GM18907 (cell line): Measurements from ENCODE around the gene NFU1.

ENCODE experiments used
- ATAC-seq: cut with Tn5 transposase; IDR thresholded peaks from one replicate; pipeline ENCODE4 v1.9.1; 2021; ENCODE audit warnings: mild to moderate bottlenecking, moderate library complexity; ENCODE audit not compliant: unreplicated experiment

NFU1 gene

DNA sequence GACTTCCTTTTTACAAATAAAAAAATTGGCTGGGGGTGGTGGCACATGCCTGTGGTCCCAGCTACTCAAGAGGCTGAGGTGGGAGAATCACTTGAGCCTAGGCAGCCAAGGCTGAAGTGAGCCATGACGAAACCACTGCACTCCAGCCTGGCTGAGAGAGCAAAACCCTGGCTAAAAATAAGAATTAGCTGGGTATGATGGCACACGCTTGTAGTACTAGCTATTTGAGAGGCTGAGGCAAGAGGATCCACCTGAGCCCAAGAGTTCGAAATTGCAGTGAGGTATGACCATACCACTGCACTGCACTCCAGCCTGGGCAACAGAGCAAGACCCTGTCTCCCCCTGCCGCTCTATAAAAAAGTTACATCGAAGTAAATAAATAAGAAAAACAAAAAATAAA is 83.9 kb downstream of the NFU1 start:
- ATAC-seq, result no peak

DNA sequence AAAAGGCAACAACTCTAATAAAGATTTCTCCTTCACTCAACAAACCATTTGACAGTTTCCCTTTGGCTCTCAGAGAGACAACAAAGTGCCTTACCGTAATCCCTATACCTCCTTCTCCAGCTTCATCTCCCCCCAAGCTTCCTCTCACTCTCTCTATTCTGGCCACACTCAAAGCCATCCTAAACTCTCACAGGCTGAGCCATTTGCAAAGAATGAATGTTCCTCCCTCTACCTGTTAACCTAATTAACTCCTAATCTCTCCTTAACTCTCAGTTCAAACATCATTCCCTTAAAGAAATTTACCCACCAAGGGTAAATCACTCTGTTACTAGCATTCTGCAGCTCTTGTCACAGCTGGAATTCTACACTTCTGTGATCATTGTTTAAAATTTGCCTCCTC is 88.5 kb downstream of the NFU1 start:
- no peak for ATAC-seq
